ENCODE measurements around the gene ATP5PF.
A peak's percentile ranks its signal among the peaks of the same experiment; 100 is the strongest.

The ATP5PF gene

GRCh38 chr21:25750085-25750484 is 15.4 kb upstream of the ATP5PF start:
- H3K36me3 ChIP-seq (ENCODE audit: control insufficient read depth, insufficient read depth, low read length): peaks cover 4% of the 10 kb centered on the region
- DNase-seq (ENCODE audit: extremely low read depth, insufficient read length): no peak
- H3K4me3 ChIP-seq (replicated peaks; ENCODE audit: low read depth, low read length): no peak overlapping the region
- no peak for TF ChIP-seq CTCF (IDR thresholded peaks at IDR 0.05; ENCODE audit: insufficient read depth, low read length, poor library complexity, severe bottlenecking)
- H3K27me3 ChIP-seq (replicated peaks; ENCODE audit: control insufficient read depth, insufficient read depth, low read length): no peaks in the 10 kb centered on the region

- TF ChIP-seq CTCF (IDR thresholded peaks at IDR 0.05; ENCODE audit: insufficient read depth, low read length, poor library complexity, severe bottlenecking): no peak
- Histone ChIP-seq H3K36me3 (ENCODE audit: control insufficient read depth, insufficient read depth, low read length) (peaks cover 4% of the 10 kb centered on the region), H3K27me3 (replicated peaks; ENCODE audit: control insufficient read depth, insufficient read depth, low read length) (no peaks in the 10 kb centered on the region), H3K4me3 (replicated peaks; ENCODE audit: low read depth, low read length) (no peak overlapping the region)
- no peak for DNase-seq (ENCODE audit: extremely low read depth, insufficient read length)
Observed at GRCh38 chr21:25744854-25745253, 10.2 kb upstream of the ATP5PF start.

GRCh38 chr21:25742900-25743299 is 8.2 kb upstream of the ATP5PF start:
- no peak for DNase-seq (ENCODE audit: extremely low read depth, insufficient read length)
- TF ChIP-seq CTCF (IDR thresholded peaks at IDR 0.05; ENCODE audit: insufficient read depth, low read length, poor library complexity, severe bottlenecking): no peak

GRCh38 chr21:25737421-25737820 is 2.7 kb upstream of the ATP5PF start:
- no peaks in the 10 kb centered on the region for H3K36me3 ChIP-seq (ENCODE audit: control insufficient read depth, insufficient read depth, low read length)
- DNase-seq (ENCODE audit: extremely low read depth, insufficient read length): no peak
- H3K27me3 ChIP-seq (replicated peaks; ENCODE audit: control insufficient read depth, insufficient read depth, low read length): no peaks in the 10 kb centered on the region
- H3K4me3 ChIP-seq (replicated peaks; ENCODE audit: low read depth, low read length): no peak overlapping the region
- TF ChIP-seq CTCF (IDR thresholded peaks at IDR 0.05; ENCODE audit: insufficient read depth, low read length, poor library complexity, severe bottlenecking): no peak

More at GRCh38 chr21:25742900-25743299, 8.2 kb upstream of the ATP5PF start:
- no peak overlapping the region for H3K4me3 ChIP-seq (replicated peaks; ENCODE audit: low read depth, low read length)
- peaks cover 2% of the 10 kb centered on the region for H3K36me3 ChIP-seq (ENCODE audit: control insufficient read depth, insufficient read depth, low read length)
- no peaks in the 10 kb centered on the region for H3K27me3 ChIP-seq (replicated peaks; ENCODE audit: control insufficient read depth, insufficient read depth, low read length)

- Histone ChIP-seq H3K4me3 (replicated peaks; ENCODE audit: low read depth, low read length) (peak overlapping the region; percentile 97), H3K27me3 (replicated peaks; ENCODE audit: control insufficient read depth, insufficient read depth, low read length) (no peaks in the 10 kb centered on the region), H3K36me3 (ENCODE audit: control insufficient read depth, insufficient read depth, low read length) (no peaks in the 10 kb centered on the region; the same call in 1 of the 2 replicates)
- no peak for TF ChIP-seq CTCF (IDR thresholded peaks at IDR 0.05; ENCODE audit: insufficient read depth, low read length, poor library complexity, severe bottlenecking)
- DNase-seq (ENCODE audit: extremely low read depth, insufficient read length): no peak
Observed at GRCh38 chr21:25735646-25736597, 1.2 kb upstream of the ATP5PF start.

All from GM06990 (cell line).